ENCODE measurements around the gene IRF9.

IRF9 gene

DNA sequence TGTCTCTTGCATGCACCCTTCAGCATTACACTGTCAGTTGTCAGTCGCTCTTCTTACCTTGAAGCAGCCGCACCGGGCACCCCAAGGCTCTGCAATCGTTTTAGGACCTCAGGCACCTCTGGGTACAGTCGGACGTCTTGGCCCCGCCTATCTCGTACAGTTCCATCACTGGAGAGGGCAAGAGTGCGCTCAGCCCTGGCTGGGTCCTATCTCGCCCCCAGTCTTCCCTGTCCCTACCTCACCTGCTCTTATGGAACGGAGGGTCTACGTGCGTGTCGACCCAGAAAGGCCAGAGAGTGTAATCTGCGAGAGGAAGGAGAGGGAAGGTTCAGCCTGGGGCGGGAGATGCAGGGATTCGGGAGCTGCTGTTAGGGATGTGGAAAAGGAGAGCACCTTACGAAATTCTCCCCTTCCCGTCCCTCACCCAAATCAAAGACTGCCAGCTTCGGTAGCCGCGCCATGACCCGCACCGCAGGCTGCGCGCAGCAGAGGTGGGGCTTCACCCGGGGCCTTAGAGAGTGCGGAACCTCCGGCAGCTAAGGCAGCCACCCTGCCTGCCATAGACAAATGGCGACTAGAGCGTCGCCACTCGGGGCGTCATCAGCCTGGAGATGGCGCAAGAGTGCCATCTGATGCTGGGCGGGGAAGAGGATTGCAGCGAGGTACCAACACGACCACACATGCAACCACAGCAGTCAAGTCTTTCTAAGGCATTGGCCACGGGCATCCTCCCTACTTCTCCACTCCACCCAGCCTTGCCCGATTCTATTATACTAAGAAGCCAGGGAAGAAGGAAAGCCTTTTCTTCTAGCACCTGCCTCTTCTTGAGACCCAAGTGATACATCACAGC lies 54.7 kb downstream of the IRF9 start, which contains the start of gene MDP1:
Gene MDP1, minus strand, starts transcription at position 572 of the 850 bp plus-strand sequence. Its CDS starts 111 bp downstream, at position 461.
- DNase-seq (ENCODE audit: low read depth in 3 of 3), result peak; percentile 67 to 81 (median 68)

Measured in stimulated activated CD4-positive, alpha-beta T cell treated with anti-CD3 and anti-CD28 coated beads, TNF-alpha, amount 100 ng/mL, for 24 hours (primary cell).